GM18520 (cell line): ENCODE data around the gene CLINT1.

ENCODE experiments used
- ATAC-seq: cut with Tn5 transposase; IDR thresholded peaks from one replicate; pipeline ENCODE4 v1.9.1; 2021; ENCODE audit not compliant: unreplicated experiment

Gene CLINT1

GRCh38 chr5:157766442-157766841, 92.5 kb downstream of the CLINT1 start:
- ATAC-seq: no peak

GRCh38 chr5:157764531-157764930, 94.4 kb downstream of the CLINT1 start:
- no peak for ATAC-seq

GRCh38 chr5:157761690-157762621, 97.0 kb downstream of the CLINT1 start:
- ATAC-seq: peak; percentile 62

GRCh38 chr5:157758706-157759105, 100.2 kb downstream of the CLINT1 start:
- ATAC-seq: no peak

- no peak for ATAC-seq
Observed at GRCh38 chr5:157756122-157756521, 102.8 kb downstream of the CLINT1 start.

GRCh38 chr5:157750320-157750719, 108.6 kb downstream of the CLINT1 start:
- ATAC-seq: no peak

GRCh38 chr5:157749462-157749799, 109.5 kb downstream of the CLINT1 start:
- ATAC-seq: no peak

- ATAC-seq: no peak
Observed at GRCh38 chr5:157748760-157749461, 110.0 kb downstream of the CLINT1 start.

- no peak for ATAC-seq
Observed at GRCh38 chr5:157747766-157748700, 110.9 kb downstream of the CLINT1 start.

- ATAC-seq: no peak
Observed at GRCh38 chr5:157747173-157747740, 111.7 kb downstream of the CLINT1 start.

- no peak for ATAC-seq
Observed at GRCh38 chr5:157745041-157745456, 113.9 kb downstream of the CLINT1 start.

- peak; percentile 6 for ATAC-seq
Observed at GRCh38 chr5:157744051-157745011, 114.6 kb downstream of the CLINT1 start.

- peak; percentile 91 for ATAC-seq
Observed at GRCh38 chr5:157743163-157744050, 115.5 kb downstream of the CLINT1 start, which contains the start of gene LSM11. Gene LSM11, plus strand, starts transcription at chr5:157743712. Its CDS starts 39 bp downstream, at chr5:157743751.

- no peak for ATAC-seq
Observed at GRCh38 chr5:157741131-157741530, 117.8 kb downstream of the CLINT1 start.

GRCh38 chr5:157740229-157740610, 118.7 kb downstream of the CLINT1 start:
- ATAC-seq: no peak

- ATAC-seq: no peak
Observed at GRCh38 chr5:157739388-157740228, 119.3 kb downstream of the CLINT1 start.

- ATAC-seq: no peak
Observed at GRCh38 chr5:157735991-157736390, 123.0 kb downstream of the CLINT1 start.
